Hippocampal formation (tissue), 2 donors: Measurements from ENCODE around the gene ARHGAP24.
"Not testable (repeated sequence)": the region's sequence is repeated elsewhere in the genome, so short reads cannot be mapped to it uniquely, and the experiment has no call there.

ENCODE experiments used
- DNase-seq, 2 donors: peaks; one replicate each; lab custom pipeline; 2025; lab: John Stamatoyannopoulos, UW

The ARHGAP24 gene

GRCh38 chr4:85656759-85657505 lies 182.0 kb downstream of the ARHGAP24 start:
- no peak for DNase-seq

GRCh38 chr4:85658766-85659439 lies 184.0 kb downstream of the ARHGAP24 start:
- no peak for DNase-seq

GRCh38 chr4:85659610-85660218 lies 184.8 kb downstream of the ARHGAP24 start:
- no peak for DNase-seq

GRCh38 chr4:85666625-85667024 lies 191.7 kb downstream of the ARHGAP24 start:
- not testable (repeated sequence) for DNase-seq

GRCh38 chr4:85669204-85669603 lies 194.3 kb downstream of the ARHGAP24 start:
- DNase-seq, result no peak

GRCh38 chr4:85669992-85670548 lies 195.1 kb downstream of the ARHGAP24 start:
- DNase-seq, result no peak

- DNase-seq, result no peak
These were observed 196.2 kb downstream of the ARHGAP24 start for GRCh38 chr4:85671120-85671519.

GRCh38 chr4:85672116-85672515 lies 197.2 kb downstream of the ARHGAP24 start:
- DNase-seq, result no peak

GRCh38 chr4:85672959-85673358 lies 198.0 kb downstream of the ARHGAP24 start:
- DNase-seq, result no peak

- no peak for DNase-seq
These were observed 198.6 kb downstream of the ARHGAP24 start for GRCh38 chr4:85673540-85673939.

GRCh38 chr4:85675076-85676049 lies 200.4 kb downstream of the ARHGAP24 start:
- no peak for DNase-seq

GRCh38 chr4:85676050-85676425 lies 201.1 kb downstream of the ARHGAP24 start:
- DNase-seq, result no peak

- DNase-seq, result no peak
These were observed 202.1 kb downstream of the ARHGAP24 start for GRCh38 chr4:85676850-85677590.

- DNase-seq, result peak; percentile 27 to 55
These were observed 206.3 kb downstream of the ARHGAP24 start for GRCh38 chr4:85681221-85681657.

GRCh38 chr4:85681921-85682320 lies 207.0 kb downstream of the ARHGAP24 start:
- no peak for DNase-seq

- DNase-seq, result no peak
These were observed 207.4 kb downstream of the ARHGAP24 start for GRCh38 chr4:85682391-85682790.

- DNase-seq, result no peak
These were observed 209.7 kb downstream of the ARHGAP24 start for GRCh38 chr4:85684676-85685075.

- no peak for DNase-seq
These were observed 211.4 kb downstream of the ARHGAP24 start for GRCh38 chr4:85686398-85686797.

- no peak for DNase-seq
These were observed 213.2 kb downstream of the ARHGAP24 start for GRCh38 chr4:85688055-85688740.

- no peak for DNase-seq
These were observed 221.7 kb downstream of the ARHGAP24 start for GRCh38 chr4:85696661-85697060.
